OCI-M2 (cell line): Measurements from ENCODE around the gene OR51S1.
"Not testable (repeated sequence)": the region's sequence is repeated elsewhere in the genome, so short reads cannot be mapped to it uniquely, and the experiment has no call there.

ENCODE experiments used
- DNase-seq: peaks from one replicate; lab custom pipeline; 2025; ENCODE audit not compliant: unreplicated experiment; lab: John Stamatoyannopoulos, UW

OR51S1 gene

GRCh38 chr11:4848908-4849532, at the start of gene OR51S1:
OR51S1 (minus strand) TSS chr11:4849208; CDS start chr11:4849208, 0 bp downstream.
- no peak for DNase-seq

GRCh38 chr11:4891996-4892640, 43.1 kb upstream of the OR51S1 start:
- no peak for DNase-seq

- no peak for DNase-seq
Measured at GRCh38 chr11:4890279-4890678, 41.3 kb upstream of the OR51S1 start.

- DNase-seq = no peak
Measured at GRCh38 chr11:4887591-4887990, 38.6 kb upstream of the OR51S1 start.

GRCh38 chr11:4886186-4886585, 37.2 kb upstream of the OR51S1 start:
- no peak for DNase-seq

GRCh38 chr11:4884361-4884760, 35.4 kb upstream of the OR51S1 start:
- no peak for DNase-seq

- no peak for DNase-seq
Measured at GRCh38 chr11:4882543-4882942, 33.5 kb upstream of the OR51S1 start.

- peak; percentile 61 for DNase-seq
Measured at GRCh38 chr11:4881860-4882500, 33.0 kb upstream of the OR51S1 start, which contains the start of gene OR51T1. OR51T1 (plus strand) TSS chr11:4881900; CDS start chr11:4881900, 0 bp downstream.

- no peak for DNase-seq
Measured at GRCh38 chr11:4881188-4881587, 32.2 kb upstream of the OR51S1 start.

GRCh38 chr11:4865855-4866254, 16.8 kb upstream of the OR51S1 start:
- DNase-seq = no peak

- no peak for DNase-seq
Measured at GRCh38 chr11:4863876-4864275, 14.9 kb upstream of the OR51S1 start.

GRCh38 chr11:4862447-4863236, 13.6 kb upstream of the OR51S1 start:
- no peak for DNase-seq

GRCh38 chr11:4854286-4854685, 5.3 kb upstream of the OR51S1 start:
- DNase-seq = not testable (repeated sequence)

- no peak for DNase-seq
Measured at GRCh38 chr11:4851033-4851432, 2.0 kb upstream of the OR51S1 start.

GRCh38 chr11:4839851-4840549, 9.0 kb downstream of the OR51S1 start:
- no peak for DNase-seq

GRCh38 chr11:4830909-4831308, 18.1 kb downstream of the OR51S1 start:
- no peak for DNase-seq

GRCh38 chr11:4830346-4830745, 18.7 kb downstream of the OR51S1 start:
- no peak for DNase-seq

- DNase-seq = no peak
Measured at GRCh38 chr11:4826425-4826824, 22.6 kb downstream of the OR51S1 start.

- no peak for DNase-seq
Measured at GRCh38 chr11:4825132-4825531, 23.9 kb downstream of the OR51S1 start.

- no peak for DNase-seq
Measured at GRCh38 chr11:4821021-4821420, 28.0 kb downstream of the OR51S1 start, which contains the start of gene OR51F2. OR51F2 (plus strand) TSS chr11:4821321; CDS start chr11:4821422, 101 bp downstream.

GRCh38 chr11:4809246-4809645, 39.8 kb downstream of the OR51S1 start:
- no peak for DNase-seq
